BJ (cell line): ENCODE measurements around the gene TMEM88. TPM values are rescaled to one million over a fixed set of nuclear protein-coding genes. Genes with fewer than 3 reads are reported as not detected.

ENCODE experiments used
- CTCF ChIA-PET: fragments of 350-600 bp; formaldehyde crosslinking; extraction: SDS; loops from one replicate; lab custom pipeline; 2021; ENCODE audit warnings: antibody characterized with exemption, inconsistent platforms; lab: Yijun Ruan, JAX
- POLR2A ChIA-PET: fragments of 300-600 bp; sonication (Branson Sonifier 250); formaldehyde crosslinking; extraction: SDS; loops from one replicate; lab custom pipeline; 2021; ENCODE audit warnings: antibody characterized with exemption; lab: Charles Lee
- DNase-seq: peaks from one replicate; pipeline ENCODE4 v3.0.0-alpha.2; 2011; ENCODE audit warnings: low read depth
- H3K27me3 ChIP-seq: 2 replicates; pipeline ENCODE4 v1.6.0; 2011; ENCODE audit warnings: low read length; ENCODE audit not compliant: control insufficient read depth, insufficient read depth
- H3K36me3 ChIP-seq: 2 replicates; pipeline ENCODE4 v1.5.1; 2011; ENCODE audit warnings: low read length; ENCODE audit not compliant: control insufficient read depth, insufficient read depth
- H3K4me3 ChIP-seq: 2 replicates; pipeline ENCODE4 v1.5.1; 2011; ENCODE audit warnings: low read depth, mild to moderate bottlenecking, control low read depth, low read length
- CTCF ChIP-seq: IDR thresholded peaks from 2 replicates; pipeline ENCODE4 v1.5.1; 2011; ENCODE audit warnings: low read depth, mild to moderate bottlenecking, control low read depth, inconsistent platforms, low read length, moderate library complexity; ENCODE audit not compliant: insufficient read depth
- polyA plus RNA-seq: library from polyadenylated mRNA; depleted of rRNA; stranded (reverse); fragments of >200 nt; gene quantifications from 2 replicates; pipeline ENCODE4 v1.2.3, GENCODE V29; 2011

Gene TMEM88
- polyA plus RNA-seq, 1 experiment, result 0.29 TPM

GRCh38 chr17:7848131-7848579, 6.7 kb upstream of the TMEM88 start:
- H3K36me3 ChIP-seq, result peaks cover 54% of the 10 kb centered on the region
- no peaks in the 10 kb centered on the region for H3K27me3 ChIP-seq
- no peak for TF ChIP-seq CTCF
- no peak for DNase-seq
- CTCF ChIA-PET, result no interaction called here
- POLR2A ChIA-PET, result no interaction called here
- H3K4me3 ChIP-seq, result no peak overlapping the region

- no peak for TF ChIP-seq CTCF
- Histone ChIP-seq H3K36me3 (peaks cover 54% of the 10 kb centered on the region), H3K4me3 (no peak overlapping the region), H3K27me3 (no peaks in the 10 kb centered on the region)
- no peak for DNase-seq
- ChIA-PET POLR2A (no interaction called here), CTCF (interaction anchor here (0.6 to 1.1 kb wide), 2 partner anchors 16 to 104 kb away, joined by 3 to 4 read pairs; no protein-coding TSS in a partner anchor)
Observed at GRCh38 chr17:7848739-7849129, 6.1 kb upstream of the TMEM88 start.

GRCh38 chr17:7849130-7849750, 5.6 kb upstream of the TMEM88 start:
- no peak overlapping the region for H3K4me3 ChIP-seq
- no peak for DNase-seq
- no peaks in the 10 kb centered on the region for H3K27me3 ChIP-seq
- TF ChIP-seq CTCF, result no peak
- H3K36me3 ChIP-seq, result peaks cover 55% of the 10 kb centered on the region
- POLR2A ChIA-PET, result no interaction called here
- CTCF ChIA-PET, result interaction anchor here (0.6 to 1.1 kb wide), 2 partner anchors 16 to 105 kb away, joined by 3 to 4 read pairs; no protein-coding TSS in a partner anchor

- no peak for DNase-seq
Observed at GRCh38 chr17:7849751-7850504, 4.9 kb upstream of the TMEM88 start.

More at GRCh38 chr17:7849751-7850504, 4.9 kb upstream of the TMEM88 start:
- ChIA-PET CTCF (interaction anchor here (0.8 to 2.4 kb wide), 8 partner anchors 16 to 208 kb away, joined by 3 to 26 read pairs (median 4); partner anchors contain the start of gene KDM6B), POLR2A (no interaction called here)
- H3K27me3 ChIP-seq, result no peaks in the 10 kb centered on the region
- H3K36me3 ChIP-seq, result peaks cover 55% of the 10 kb centered on the region
- no peak for TF ChIP-seq CTCF
- no peak overlapping the region for H3K4me3 ChIP-seq
